Cardiac muscle cell (in vitro differentiated cells and primary cell): ENCODE results near the gene PRSS36. TPM values are rescaled to one million over a fixed set of nuclear protein-coding genes. Genes with fewer than 3 reads are reported as not detected.
A peak's percentile ranks its signal among the peaks of the same experiment; 100 is the strongest.

Experiments
- DNase-seq, 2 donors: peaks; one replicate each; pipeline versions ENCODE4 v3.0.0 to v3.0.0-alpha.2; 2010 to 2017; ENCODE audit warnings: low read depth in 1 of 2, low spot score in 1 of 2
- H3K27ac ChIP-seq: fragments of 200-600 bp; sonication (generic); 2 replicates; pipeline ENCODE4 v1.5.1; 2016
- H3K27me3 ChIP-seq: fragments of 200-600 bp; sonication (generic); 2 replicates; pipeline ENCODE4 v1.6.0; 2016; ENCODE audit warnings: control low read depth
- H3K36me3 ChIP-seq: fragments of 200-600 bp; sonication (generic); 2 replicates; pipeline ENCODE4 v1.5.1; 2016; ENCODE audit warnings: control low read depth
- H3K4me1 ChIP-seq: fragments of 200-600 bp; sonication (generic); 2 replicates; pipeline ENCODE4 v1.8.1; 2017; ENCODE audit warnings: low read depth, mild to moderate bottlenecking, mixed run types
- H3K4me3 ChIP-seq: fragments of 200-600 bp; sonication (generic); 2 replicates; pipeline ENCODE4 v1.5.1; 2016; ENCODE audit warnings: mild to moderate bottlenecking
- H3K9me3 ChIP-seq: fragments of 200-600 bp; sonication (generic); 2 replicates; pipeline ENCODE4 v1.5.1; 2017; ENCODE audit warnings: low read depth, mild to moderate bottlenecking, control low read depth
- CTCF ChIP-seq: IDR thresholded peaks from 2 replicates; pipeline ENCODE4 v1.5.1; 2012; ENCODE audit warnings: low read depth, mild to moderate bottlenecking, low read length
- polyA plus RNA-seq: library from polyadenylated mRNA; unstranded; fragments of >200 nt; fragmentation: Nextera tagmentation; extraction: Ambion mirVana; gene quantifications from 2 replicates; pipeline ENCODE4 v1.2.1, GENCODE V29; 2016
- total RNA-seq: library from RNA; depleted of rRNA; stranded (reverse); fragments of >200 nt; gene quantifications from 2 replicates; pipeline ENCODE4 v1.2.3, GENCODE V29; 2016

The PRSS36 gene
- total and polyA plus RNA-seq, 2 experiments from 2014 or later = 0.63 to 1.8 TPM

- H3K4me3 ChIP-seq = no peak overlapping the region
- H3K4me1 ChIP-seq = no peaks in the 10 kb centered on the region
Measured at GRCh38 chr16:31194898-31195297, 45.0 kb upstream of the PRSS36 start.

GRCh38 chr16:31193874-31194273, 44.0 kb upstream of the PRSS36 start:
- Histone ChIP-seq H3K27me3 (no peaks in the 10 kb centered on the region), H3K36me3 (peaks cover 82% of the 10 kb centered on the region), H3K4me3 (no peak overlapping the region), H3K27ac (no peak overlapping the region), H3K9me3 (no peaks in the 10 kb centered on the region), H3K4me1 (no peaks in the 10 kb centered on the region)
- no peak for DNase-seq
- TF ChIP-seq CTCF = no peak

More at GRCh38 chr16:31194898-31195297, 45.0 kb upstream of the PRSS36 start:
- Histone ChIP-seq H3K9me3 (no peaks in the 10 kb centered on the region), H3K27ac (no peak overlapping the region), H3K36me3 (peaks cover 72% of the 10 kb centered on the region), H3K27me3 (no peaks in the 10 kb centered on the region)
- no peak for TF ChIP-seq CTCF
- DNase-seq = no peak

GRCh38 chr16:31192856-31193642, 43.2 kb upstream of the PRSS36 start:
- no peaks in the 10 kb centered on the region for H3K9me3 ChIP-seq
- H3K4me3 ChIP-seq = no peak overlapping the region
- TF ChIP-seq CTCF = no peak
- peaks cover 91% of the 10 kb centered on the region for H3K36me3 ChIP-seq
- no peaks in the 10 kb centered on the region for H3K27me3 ChIP-seq
- H3K4me1 ChIP-seq = no peaks in the 10 kb centered on the region
- no peak for DNase-seq
- no peak overlapping the region for H3K27ac ChIP-seq

- H3K4me3 ChIP-seq = no peak overlapping the region
Measured at GRCh38 chr16:31191697-31192428, 42.0 kb upstream of the PRSS36 start.

GRCh38 chr16:31190818-31191444, 41.1 kb upstream of the PRSS36 start:
- H3K4me3 ChIP-seq = no peak overlapping the region
- H3K9me3 ChIP-seq = no peaks in the 10 kb centered on the region
- H3K36me3 ChIP-seq = peaks cover 100% of the 10 kb centered on the region
- no peaks in the 10 kb centered on the region for H3K4me1 ChIP-seq
- peak overlapping the region; percentile 46 for H3K27ac ChIP-seq
- no peak for TF ChIP-seq CTCF
- H3K27me3 ChIP-seq = no peaks in the 10 kb centered on the region
- DNase-seq = no peak

More at GRCh38 chr16:31191697-31192428, 42.0 kb upstream of the PRSS36 start:
- no peak overlapping the region for H3K27ac ChIP-seq
- H3K36me3 ChIP-seq = peaks cover 98% of the 10 kb centered on the region
- no peaks in the 10 kb centered on the region for H3K9me3 ChIP-seq
- DNase-seq = no peak
- no peaks in the 10 kb centered on the region for H3K4me1 ChIP-seq
- no peak for TF ChIP-seq CTCF
- H3K27me3 ChIP-seq = no peaks in the 10 kb centered on the region
